Measurements from ENCODE around the gene E2F2. TPM values are rescaled to one million over a fixed set of nuclear protein-coding genes. Genes with fewer than 3 reads are reported as not detected.
A peak's percentile ranks its signal among the peaks of the same experiment; 100 is the strongest.

Gene E2F2
- total and polyA plus RNA-seq, 2 of the 13 experiments (the other 11 are each of a cell fraction or from before 2014, with no cell fraction given): 0.65 to 6.6 TPM

GRCh38 chr1:23478896-23479665, 52.0 kb downstream of the E2F2 start (continued):
- TF ChIP-seq CSRNP1 (CRISPR knock-in tag; IDR thresholded peaks at IDR 0.05) (0 out of 2 replicates have a peak, but pooled peaks have one; percentile 41), CCDC6 (CRISPR knock-in tag; IDR thresholded peaks at IDR 0.05) (no peak), ASH2L (IDR thresholded peaks at IDR 0.05; ENCODE audit: insufficient read length, low read depth, low read length) (no peak), ZBTB20 (CRISPR knock-in tag; IDR thresholded peaks at IDR 0.05; ENCODE audit: borderline replicate concordance, low read depth) (peak; percentile 59; the same call in 1 of the 2 replicates), ZNF678 (CRISPR knock-in tag; IDR thresholded peaks at IDR 0.05) (no peak), ZNF761 (CRISPR knock-in tag; conservative IDR thresholded peaks at IDR 0.05) (no peak), GABPB1 (CRISPR knock-in tag; IDR thresholded peaks at IDR 0.05) (peak; percentile 21; the same call in 1 of the 2 replicates), BATF2 (CRISPR knock-in tag; IDR thresholded peaks at IDR 0.05) (no peak), ZSCAN29 (CRISPR knock-in tag; conservative IDR thresholded peaks at IDR 0.05) (0 out of 2 replicates have a peak, but pooled peaks have one; percentile 57), HNRNPUL1 (IDR thresholded peaks at IDR 0.05; ENCODE audit: low read depth, low read length) (no peak), TBX2 (CRISPR knock-in tag; IDR thresholded peaks at IDR 0.05; ENCODE audit: borderline replicate concordance) (peak; percentile 94), ZBTB4 (CRISPR knock-in tag; IDR thresholded peaks at IDR 0.05; ENCODE audit: borderline replicate concordance) (peak; percentile 51; the same call in 1 of the 2 replicates), KDM4B (CRISPR knock-in tag; IDR thresholded peaks at IDR 0.05) (no peak), ZNF274 (CRISPR knock-in tag; IDR thresholded peaks at IDR 0.05) (0 out of 2 replicates have a peak, but pooled peaks have one; percentile 27), IRF2 (CRISPR knock-in tag; IDR thresholded peaks at IDR 0.05) (peak; percentile 44; the same call in 1 of the 2 replicates), FOXA3 (CRISPR knock-in tag; IDR thresholded peaks at IDR 0.05) (peak; percentile 94), SETDB1 (CRISPR knock-in tag; IDR thresholded peaks at IDR 0.05; ENCODE audit: borderline replicate concordance) (no peak), ZNF281 (CRISPR knock-in tag; IDR thresholded peaks at IDR 0.05; ENCODE audit: borderline replicate concordance) (peak; percentile 61; the same call in 1 of the 2 replicates), ZNF766 (CRISPR knock-in tag; IDR thresholded peaks at IDR 0.05; ENCODE audit: borderline replicate concordance) (no peak)

Data from HepG2 (cell line).